K562 (cell line): ENCODE results near the gene DRAXIN. TPM values are rescaled to one million over a fixed set of nuclear protein-coding genes. Genes with fewer than 3 reads are reported as not detected.
A peak's percentile ranks its signal among the peaks of the same experiment; 100 is the strongest.

Experiments used
- CBFB ChIP-seq: sonication (generic); formaldehyde crosslinking; IDR thresholded peaks from 2 replicates; pipeline ENCODE4 v1.4.0; 2020; ENCODE audit warnings: mild to moderate bottlenecking, missing genetic modification reagents
- CBX2 ChIP-seq: fragments of 200-600 bp; sonication (generic); IDR thresholded peaks from one replicate; pipeline ENCODE4 v1.6.1; 2012; ENCODE audit warnings: mild to moderate bottlenecking, low read length, inconsistent platforms; ENCODE audit not compliant: insufficient read depth, poor library complexity, severe bottlenecking
- ETV5 ChIP-seq: sonication (generic); formaldehyde crosslinking; IDR thresholded peaks from 2 replicates; pipeline ENCODE4 v1.4.0; 2020; ENCODE audit warnings: low read depth, mild to moderate bottlenecking, missing genetic modification reagents
- ETV6 ChIP-seq, 3 experiments: fragments of 150-350 bp in 1 of 3; sonication (generic) in 1 of 3; formaldehyde crosslinking in 1 of 3; IDR thresholded peaks; 2 replicates each; pipeline versions ENCODE4 v1.6.1 to v1.8.0; 2014 to 2022; ENCODE audit warnings: borderline replicate concordance in 2 of 3, low read depth in 2 of 3, antibody characterized with exemption in 1 of 3, low read length in 1 of 3, mild to moderate bottlenecking in 1 of 3, missing genetic modification reagents in 1 of 3
- HIVEP1 ChIP-seq: fragments of 250-450 bp; sonication (Bioruptor Pico); IDR thresholded peaks from 2 replicates; pipeline ENCODE4 v1.4.0; 2020; ENCODE audit warnings: mild to moderate bottlenecking
- JUND ChIP-seq, 2 experiments: IDR thresholded peaks; 2 replicates in 1 of 2; 3 replicates in 1 of 2; pipeline ENCODE4 v1.6.1; 2011; ENCODE audit warnings: borderline replicate concordance in 2 of 2, low read depth in 2 of 2, low read length in 2 of 2, improper control_type of control experiment in 1 of 2, missing biosample characterization in 1 of 2, missing genetic modification characterization in 1 of 2, missing genetic modification reagents in 1 of 2
- L3MBTL2 ChIP-seq: fragments of 450-650 bp; IDR thresholded peaks from 2 replicates; pipeline ENCODE4 v1.6.1; 2016; ENCODE audit warnings: mild to moderate bottlenecking, moderate library complexity
- MTA2 ChIP-seq: fragments of 450-650 bp; IDR thresholded peaks from 2 replicates; pipeline ENCODE4 v1.6.1; 2016; ENCODE audit warnings: low read depth
- NFE2 ChIP-seq: IDR thresholded peaks from 2 replicates; pipeline ENCODE4 v1.6.1; 2014; ENCODE audit warnings: antibody characterized with exemption, low read depth
- NRF1 ChIP-seq, 2 experiments: fragments of 450-650 bp; IDR thresholded peaks in 1 of 2; conservative IDR thresholded peaks in 1 of 2; 2 replicates each; pipeline ENCODE4 v1.6.1; 2014; ENCODE audit warnings: mild to moderate bottlenecking in 2 of 2
- PRDM10 ChIP-seq: fragments of 450-650 bp; IDR thresholded peaks from 2 replicates; pipeline ENCODE4 v1.6.1; 2018; ENCODE audit not compliant: partially characterized antibody
- SMAD4 ChIP-seq: fragments of 250-450 bp; sonication (Bioruptor Pico); conservative IDR thresholded peaks from 2 replicates; pipeline ENCODE4 v1.8.0; 2021; ENCODE audit warnings: inconsistent platforms, mild to moderate bottlenecking, moderate library complexity
- SMARCE1 ChIP-seq: fragments of 450-650 bp; IDR thresholded peaks from 2 replicates; pipeline ENCODE4 v1.7.1; 2016; ENCODE audit warnings: mild to moderate bottlenecking
- TCF7L2 ChIP-seq: fragments of 150-350 bp; IDR thresholded peaks from 2 replicates; pipeline ENCODE4 v1.6.1; 2016; ENCODE audit warnings: low read depth, mild to moderate bottlenecking, low read length, moderate library complexity
- TFAP4 ChIP-seq: sonication (generic); formaldehyde crosslinking; IDR thresholded peaks from 2 replicates; pipeline ENCODE4 v1.8.0; 2022; ENCODE audit warnings: missing genetic modification reagents, mild to moderate bottlenecking, moderate library complexity, borderline replicate concordance
- ZNF696 ChIP-seq: fragments of 250-450 bp; sonication (Bioruptor Pico); conservative IDR thresholded peaks from 2 replicates; pipeline ENCODE4 v1.4.0; 2020; ENCODE audit warnings: mild to moderate bottlenecking, moderate library complexity
- polyA plus RNA-seq, 8 experiments: library from polyadenylated mRNA; depleted of rRNA in 4 of 8; stranded (reverse) in 5 of 8; unstranded in 3 of 8; fragments of >200 nt; fragmentation: Nextera tagmentation in 2 of 8; fragmentation: Illumina TruSeq in 1 of 8; extraction: Ambion mirVana in 2 of 8; extraction: Trizol in 1 of 8; gene quantifications; 2 replicates each; pipeline versions ENCODE4 v1.2.1 to v1.2.3, GENCODE V29; 2011 to 2014; ENCODE audit warnings: inconsistent platforms in 1 of 8, missing spikeins in 1 of 8
- total RNA-seq, 7 experiments: library from RNA; depleted of rRNA in 6 of 7; stranded (reverse); fragments of >200 nt in 6 of 7; fragmentation: Illumina TruSeq in 2 of 7; extraction: Trizol in 2 of 7; gene quantifications; 2 replicates each; pipeline versions ENCODE4 v1.2.1 to v1.2.3, GENCODE V29; 2011 to 2021; ENCODE audit warnings: low replicate concordance in 1 of 7
- TF ChIP-seq, protein P1 (sequence below): fragments of 150-350 bp; IDR thresholded peaks from 2 replicates; pipeline ENCODE4 v1.6.1; 2014; ENCODE audit warnings: low read depth, mild to moderate bottlenecking, low read length, borderline replicate concordance

The DRAXIN gene
- total and polyA plus RNA-seq, 9 of the 15 experiments (the other 6 are each of a cell fraction or from before 2014, with no cell fraction given), result 0.01 to 0.04 (median 0.01) TPM; not detected in 6

GRCh38 chr1:11670747-11671146 lies 20.8 kb upstream of the DRAXIN start (continued):
- TF ChIP-seq PRDM10 (peak; percentile 50), ETV6 (IDR thresholded peaks at IDR 0.05; ENCODE audit: borderline replicate concordance in 1 of 2, low read depth in 2 of 2, low read length in 1 of 2) (peak in 1 of 2 experiments; percentile 18; a peak in 1 of 4 replicates), ETV6 (CRISPR knock-in tag; IDR thresholded peaks at IDR 0.05; ENCODE audit: borderline replicate concordance) (no peak), CBX2 (no peak), HIVEP1 (CRISPR knock-in tag) (0 out of 2 replicates have a peak, but pooled peaks have one; percentile 55), SMAD4 (0 out of 2 replicates have a peak, but pooled peaks have one; percentile 15), CBFB (CRISPR knock-in tag) (no peak), TFAP4 (peak; percentile 42; the same call in 1 of the 2 replicates), NRF1 (conservative IDR thresholded peaks at IDR 0.05 in 1 of 2, IDR thresholded peaks at IDR 0.05 in 1 of 2) (peak in 1 of 2 experiments; percentile 22; a peak in 2 of 4 replicates), TCF7L2 (no peak), ZNF696 (CRISPR knock-in tag) (no peak), ETV5 (CRISPR knock-in tag) (no peak; the same call in 1 of the 2 replicates), MTA2 (0 out of 2 replicates have a peak, but pooled peaks have one; percentile 20), NFE2 (0 out of 2 replicates have a peak, but pooled peaks have one; percentile 3), L3MBTL2 (no peak), SMARCE1 (peak; percentile 45; the same call in 1 of the 2 replicates), JUND (IDR thresholded peaks at IDR 0.05; ENCODE audit: borderline replicate concordance, low read depth, low read length) (no peak), JUND (tag; IDR thresholded peaks at IDR 0.05; ENCODE audit: borderline replicate concordance, low read depth, low read length) (peak; percentile 30; the same call in 1 of the 3 replicates)
- TF ChIP-seq, protein P1, sequence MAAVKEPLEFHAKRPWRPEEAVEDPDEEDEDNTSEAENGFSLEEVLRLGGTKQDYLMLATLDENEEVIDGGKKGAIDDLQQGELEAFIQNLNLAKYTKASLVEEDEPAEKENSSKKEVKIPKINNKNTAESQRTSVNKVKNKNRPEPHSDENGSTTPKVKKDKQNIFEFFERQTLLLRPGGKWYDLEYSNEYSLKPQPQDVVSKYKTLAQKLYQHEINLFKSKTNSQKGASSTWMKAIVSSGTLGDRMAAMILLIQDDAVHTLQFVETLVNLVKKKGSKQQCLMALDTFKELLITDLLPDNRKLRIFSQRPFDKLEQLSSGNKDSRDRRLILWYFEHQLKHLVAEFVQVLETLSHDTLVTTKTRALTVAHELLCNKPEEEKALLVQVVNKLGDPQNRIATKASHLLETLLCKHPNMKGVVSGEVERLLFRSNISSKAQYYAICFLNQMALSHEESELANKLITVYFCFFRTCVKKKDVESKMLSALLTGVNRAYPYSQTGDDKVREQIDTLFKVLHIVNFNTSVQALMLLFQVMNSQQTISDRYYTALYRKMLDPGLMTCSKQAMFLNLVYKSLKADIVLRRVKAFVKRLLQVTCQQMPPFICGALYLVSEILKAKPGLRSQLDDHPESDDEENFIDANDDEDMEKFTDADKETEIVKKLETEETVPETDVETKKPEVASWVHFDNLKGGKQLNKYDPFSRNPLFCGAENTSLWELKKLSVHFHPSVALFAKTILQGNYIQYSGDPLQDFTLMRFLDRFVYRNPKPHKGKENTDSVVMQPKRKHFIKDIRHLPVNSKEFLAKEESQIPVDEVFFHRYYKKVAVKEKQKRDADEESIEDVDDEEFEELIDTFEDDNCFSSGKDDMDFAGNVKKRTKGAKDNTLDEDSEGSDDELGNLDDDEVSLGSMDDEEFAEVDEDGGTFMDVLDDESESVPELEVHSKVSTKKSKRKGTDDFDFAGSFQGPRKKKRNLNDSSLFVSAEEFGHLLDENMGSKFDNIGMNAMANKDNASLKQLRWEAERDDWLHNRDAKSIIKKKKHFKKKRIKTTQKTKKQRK, result no peak
